ENCODE data around the gene MRPS12. TPM values are rescaled to one million over a fixed set of nuclear protein-coding genes. Genes with fewer than 3 reads are reported as not detected.

Gene MRPS12
- total and polyA plus RNA-seq, 9 of the 15 experiments (the other 6 are each of a cell fraction or from before 2014, with no cell fraction given) = 8.1 to 174 (median 52.0) TPM

GRCh38 chr19:38930776-38931520 is at the start of gene MRPS12 (continued):
- TF ChIP-seq ATF4 (CRISPR knock-in tag; IDR thresholded peaks at IDR 0.05) (no peak), FOXJ2 (tag; IDR thresholded peaks at IDR 0.05) (no peak), STAG1 (CRISPR knock-in tag; IDR thresholded peaks at IDR 0.05; ENCODE audit: borderline replicate concordance) (no peak), HNRNPUL1 (IDR thresholded peaks at IDR 0.05; ENCODE audit: low read length) (no peak), ZNF507 (tag; conservative IDR thresholded peaks at IDR 0.05) (no peak), CBX2 (IDR thresholded peaks at IDR 0.05; ENCODE audit: insufficient read depth, low read length, poor library complexity, severe bottlenecking) (no peak), DEAF1 (CRISPR knock-in tag; IDR thresholded peaks at IDR 0.05) (no peak), FOXA1 (IDR thresholded peaks at IDR 0.05; ENCODE audit: borderline replicate concordance) (no peak), PATZ1 (CRISPR knock-in tag; IDR thresholded peaks at IDR 0.05; ENCODE audit: borderline replicate concordance) (no peak), CHD1 (IDR thresholded peaks at IDR 0.05; ENCODE audit: low read length) (peak; percentile 48), MTF1 (CRISPR knock-in tag; IDR thresholded peaks at IDR 0.05; ENCODE audit: borderline replicate concordance) (no peak), BCOR (IDR thresholded peaks at IDR 0.05) (no peak), ZNF398 (CRISPR knock-in tag; IDR thresholded peaks at IDR 0.05) (no peak), KHSRP (IDR thresholded peaks at IDR 0.05) (no peak), MCM2 (IDR thresholded peaks at IDR 0.05; ENCODE audit: low read depth) (no peak), ATF3 (IDR thresholded peaks at IDR 0.05) (no peak), ATF3 (CRISPR knock-in tag; conservative IDR thresholded peaks at IDR 0.05) (no peak), ETS2 (tag; IDR thresholded peaks at IDR 0.05; ENCODE audit: borderline replicate concordance, poor library complexity, severe bottlenecking) (no peak), TCF7L2 (IDR thresholded peaks at IDR 0.05; ENCODE audit: low read depth, low read length) (no peak)
